Activated CD4-positive, alpha-beta memory T cell treated with anti-CD3 and anti-CD28 coated beads for 36 hours (primary cell): ENCODE results near the gene STRIT1. TPM values are rescaled to one million over a fixed set of nuclear protein-coding genes. Genes with fewer than 3 reads are reported as not detected.
"Not testable (repeated sequence)": the region's sequence is repeated elsewhere in the genome, so short reads cannot be mapped to it uniquely, and the experiment has no call there.

Experiments used
- CTCF ChIA-PET: fragments of 350-600 bp; sonication (Branson Sonifier 250); formaldehyde crosslinking; loops from one replicate; lab custom pipeline; 2021; ENCODE audit warnings: antibody characterized with exemption, inconsistent platforms; lab: Charles Lee
- POLR2A ChIA-PET: fragments of 350-600 bp; sonication (Branson Sonifier 250); formaldehyde crosslinking; loops from one replicate; lab custom pipeline; 2021; ENCODE audit warnings: antibody characterized with exemption; lab: Charles Lee
- DNase-seq: peaks from one replicate; pipeline ENCODE4 v3.0.0-alpha.2; 2020
- H3K27ac Mint-ChIP-seq: one replicate; pipeline ENCODE4 v1.8.0; 2021; ENCODE audit warnings: mixed read lengths
- H3K27me3 Mint-ChIP-seq: one replicate; pipeline ENCODE4 v1.8.0; 2021; ENCODE audit warnings: mixed read lengths
- H3K36me3 Mint-ChIP-seq: one replicate; pipeline ENCODE4 v1.8.0; 2021; ENCODE audit warnings: mixed read lengths
- H3K4me1 Mint-ChIP-seq: one replicate; pipeline ENCODE4 v1.8.0; 2021; ENCODE audit warnings: low read depth, mixed read lengths
- H3K4me3 Mint-ChIP-seq: one replicate; pipeline ENCODE4 v1.8.0; 2021; ENCODE audit warnings: mild to moderate bottlenecking, mixed read lengths
- H3K9me3 Mint-ChIP-seq: one replicate; pipeline ENCODE4 v1.8.0; 2021; ENCODE audit warnings: mixed read lengths
- intact Hi-C: fragments of 100-400 bp; cut with micrococcal nuclease; formaldehyde crosslinking; loops from one replicate; pipeline ENCODE4 v1.15.1; 2023
- total RNA-seq, 2 experiments: library from RNA; stranded (reverse); gene quantifications; one replicate each; pipeline ENCODE4 v1.2.3, GENCODE V29; 2021

STRIT1 gene
- total RNA-seq, 2 experiments from 2014 or later, result not detected

DNA sequence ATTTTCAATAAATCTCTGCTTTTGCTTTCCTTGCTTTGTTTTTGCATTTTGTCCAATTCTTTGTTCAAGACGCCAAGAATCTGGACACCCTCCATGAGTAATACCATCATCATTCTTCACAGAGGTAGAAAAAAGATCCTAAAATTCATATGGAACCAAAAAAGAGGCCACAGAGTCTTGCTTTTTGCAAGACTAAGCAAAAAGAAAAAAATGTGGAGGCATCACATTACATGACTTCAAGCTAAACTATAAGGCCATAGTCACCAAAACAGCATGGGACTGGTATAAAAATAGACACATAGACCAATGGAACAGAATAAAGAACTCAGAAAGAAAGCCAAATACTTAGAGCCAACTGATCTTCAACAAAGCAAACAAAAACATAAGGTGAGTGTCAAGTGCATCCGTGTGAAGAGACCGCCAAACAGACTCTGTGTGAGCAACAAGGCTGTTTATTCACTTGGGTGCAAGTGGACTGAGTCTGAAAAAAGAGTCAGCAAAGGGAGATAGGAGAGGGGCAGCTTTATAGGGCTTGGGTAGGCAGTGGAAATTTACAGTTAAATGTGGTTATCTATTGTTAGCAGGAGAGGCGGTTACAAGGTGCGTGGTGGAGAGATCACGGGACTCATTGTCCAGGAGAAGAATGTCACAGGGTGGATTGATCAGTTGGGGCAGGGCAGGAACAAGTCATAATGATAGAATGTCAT lies 10.9 kb downstream of the STRIT1 start:
- Mint-ChIP-seq H3K4me3 (no peak overlapping the region), H3K27ac (no peak overlapping the region), H3K27me3 (peaks cover 2% of the 10 kb centered on the region), H3K9me3 (no peaks in the 10 kb centered on the region), H3K4me1 (no peaks in the 10 kb centered on the region), H3K36me3 (no peaks in the 10 kb centered on the region)
- intact Hi-C loops, result no loop called here
- ChIA-PET POLR2A (no interaction called here), CTCF (no interaction called here)
- DNase-seq, result no peak

DNA sequence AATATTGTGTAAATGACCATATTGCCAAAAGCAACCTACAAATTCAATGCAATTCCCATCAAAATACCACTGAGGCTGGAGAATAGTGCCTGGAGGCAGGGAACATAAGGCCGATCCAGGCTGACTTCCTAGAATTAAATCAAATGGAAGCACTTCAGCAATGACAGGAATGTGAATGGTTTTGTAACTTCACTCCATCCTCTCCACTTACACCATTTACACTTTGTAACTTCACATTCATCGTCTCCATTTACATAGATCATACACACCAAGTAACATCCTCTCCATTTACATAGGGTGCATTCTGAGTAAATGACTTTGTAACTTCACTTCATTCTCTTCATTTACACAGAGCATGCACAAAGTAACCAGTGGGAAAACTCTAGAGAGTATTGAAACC lies 11.6 kb downstream of the STRIT1 start:
- intact Hi-C loops, result no loop called here
- Mint-ChIP-seq H3K27me3 (peaks cover 2% of the 10 kb centered on the region), H3K27ac (no peak overlapping the region), H3K36me3 (no peaks in the 10 kb centered on the region), H3K4me3 (no peak overlapping the region), H3K9me3 (no peaks in the 10 kb centered on the region), H3K4me1 (no peaks in the 10 kb centered on the region)
- ChIA-PET POLR2A (no interaction called here), CTCF (no interaction called here)
- DNase-seq, result no peak

DNA sequence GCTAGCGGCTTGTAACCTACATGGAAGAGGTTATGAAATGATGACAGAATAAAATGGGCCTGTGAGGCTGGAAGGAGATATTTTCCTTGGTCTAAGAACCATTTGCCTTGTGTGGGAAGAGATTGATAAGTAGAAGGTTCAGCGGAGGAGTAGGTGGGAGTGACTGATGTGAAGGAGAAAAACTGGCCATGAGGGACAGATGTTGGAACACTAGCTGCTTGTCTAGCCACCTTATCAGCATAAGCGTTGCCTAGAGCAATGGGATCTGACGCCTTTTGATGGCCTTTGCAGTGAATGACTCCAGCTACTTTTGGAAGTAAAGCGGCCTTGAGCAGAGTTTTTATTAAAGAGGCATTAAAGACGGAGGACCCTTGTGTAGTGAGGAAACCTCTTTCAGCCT lies 17.4 kb downstream of the STRIT1 start:
- CTCF ChIA-PET, H3K36me3 Mint-ChIP-seq, intact Hi-C loops: not testable (repeated sequence)

DNA sequence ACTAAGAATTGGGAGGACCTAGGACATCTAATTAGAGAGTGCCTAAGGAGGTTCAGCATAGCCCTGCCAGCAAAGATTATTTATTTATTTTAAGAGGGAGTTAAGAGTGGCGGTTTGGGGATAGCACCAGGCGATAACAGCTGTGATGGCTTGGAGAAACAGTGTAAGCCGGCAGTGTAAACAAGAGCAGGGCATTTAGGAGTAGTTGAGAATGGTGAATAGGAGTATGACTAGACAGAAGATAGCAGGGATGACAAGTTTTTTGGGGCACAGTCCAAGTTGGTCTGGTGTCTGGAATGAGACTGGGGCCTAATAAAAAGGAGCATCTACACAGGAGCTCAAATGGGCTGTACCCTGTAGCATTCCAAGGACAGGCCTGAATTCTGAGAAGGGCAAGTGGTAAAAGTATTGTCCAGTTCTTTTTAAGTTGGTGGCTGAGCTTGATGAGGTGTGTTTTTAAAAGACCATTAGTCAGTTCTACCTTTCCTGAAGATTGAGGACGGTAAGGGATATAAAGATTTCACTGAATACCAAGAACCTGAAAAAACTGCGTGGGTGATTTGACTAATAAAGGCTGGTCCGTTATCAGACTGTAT lies 18.2 kb downstream of the STRIT1 start:
- H3K27ac Mint-ChIP-seq, H3K4me1 Mint-ChIP-seq, H3K36me3 Mint-ChIP-seq, POLR2A ChIA-PET, DNase-seq, CTCF ChIA-PET, H3K4me3 Mint-ChIP-seq, H3K9me3 Mint-ChIP-seq, intact Hi-C loops, H3K27me3 Mint-ChIP-seq: not testable (repeated sequence)

More for the DNA sequence above, 17.4 kb downstream of the STRIT1 start:
- H3K27ac Mint-ChIP-seq, H3K27me3 Mint-ChIP-seq, DNase-seq, H3K4me1 Mint-ChIP-seq, POLR2A ChIA-PET, H3K9me3 Mint-ChIP-seq, H3K4me3 Mint-ChIP-seq: not testable (repeated sequence)

DNA sequence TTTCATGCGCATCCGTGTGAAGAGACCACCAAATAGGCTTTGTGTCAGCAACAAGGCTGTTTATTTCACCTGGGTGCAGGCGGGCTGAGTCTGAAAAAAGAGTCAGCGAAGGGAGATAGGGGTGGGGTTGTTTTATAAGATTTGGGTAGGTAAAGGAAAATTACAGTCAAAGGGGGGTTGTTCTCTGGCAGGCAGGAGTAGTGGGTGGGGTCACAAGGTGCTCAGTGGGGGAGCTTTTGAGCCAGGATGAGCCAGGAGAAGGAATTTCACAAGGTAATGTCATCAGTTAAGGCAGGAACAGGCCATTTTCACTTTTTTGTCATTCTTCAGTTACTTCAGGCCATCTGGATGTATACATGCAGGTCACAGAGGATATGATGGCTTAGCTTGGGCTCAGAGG lies 19.0 kb downstream of the STRIT1 start:
- DNase-seq, H3K27me3 Mint-ChIP-seq, H3K9me3 Mint-ChIP-seq, H3K27ac Mint-ChIP-seq, POLR2A ChIA-PET, H3K4me1 Mint-ChIP-seq, H3K4me3 Mint-ChIP-seq, H3K36me3 Mint-ChIP-seq, CTCF ChIA-PET, intact Hi-C loops: not testable (repeated sequence)

DNA sequence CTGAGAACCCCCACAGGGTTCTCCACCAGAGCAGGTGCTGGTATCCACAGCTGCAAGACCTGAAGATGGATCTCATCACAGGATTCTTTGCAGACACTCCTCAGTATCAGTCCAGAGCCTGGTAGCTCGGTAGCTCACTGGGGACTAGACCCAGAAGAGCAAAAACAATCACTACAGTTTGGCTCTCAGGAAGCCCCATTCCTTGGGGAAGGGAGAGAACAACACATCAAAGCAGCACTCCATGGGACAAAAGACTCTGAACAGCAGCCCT lies 22.2 kb downstream of the STRIT1 start:
- DNase-seq, result no peak
- H3K27ac Mint-ChIP-seq, result no peak overlapping the region
- no peaks in the 10 kb centered on the region for H3K9me3 Mint-ChIP-seq
- no peaks in the 10 kb centered on the region for H3K4me1 Mint-ChIP-seq
- no peaks in the 10 kb centered on the region for H3K36me3 Mint-ChIP-seq
- ChIA-PET POLR2A (no interaction called here), CTCF (no interaction called here)
- no peaks in the 10 kb centered on the region for H3K27me3 Mint-ChIP-seq
- no peak overlapping the region for H3K4me3 Mint-ChIP-seq
- intact Hi-C loops, result no loop called here

DNA sequence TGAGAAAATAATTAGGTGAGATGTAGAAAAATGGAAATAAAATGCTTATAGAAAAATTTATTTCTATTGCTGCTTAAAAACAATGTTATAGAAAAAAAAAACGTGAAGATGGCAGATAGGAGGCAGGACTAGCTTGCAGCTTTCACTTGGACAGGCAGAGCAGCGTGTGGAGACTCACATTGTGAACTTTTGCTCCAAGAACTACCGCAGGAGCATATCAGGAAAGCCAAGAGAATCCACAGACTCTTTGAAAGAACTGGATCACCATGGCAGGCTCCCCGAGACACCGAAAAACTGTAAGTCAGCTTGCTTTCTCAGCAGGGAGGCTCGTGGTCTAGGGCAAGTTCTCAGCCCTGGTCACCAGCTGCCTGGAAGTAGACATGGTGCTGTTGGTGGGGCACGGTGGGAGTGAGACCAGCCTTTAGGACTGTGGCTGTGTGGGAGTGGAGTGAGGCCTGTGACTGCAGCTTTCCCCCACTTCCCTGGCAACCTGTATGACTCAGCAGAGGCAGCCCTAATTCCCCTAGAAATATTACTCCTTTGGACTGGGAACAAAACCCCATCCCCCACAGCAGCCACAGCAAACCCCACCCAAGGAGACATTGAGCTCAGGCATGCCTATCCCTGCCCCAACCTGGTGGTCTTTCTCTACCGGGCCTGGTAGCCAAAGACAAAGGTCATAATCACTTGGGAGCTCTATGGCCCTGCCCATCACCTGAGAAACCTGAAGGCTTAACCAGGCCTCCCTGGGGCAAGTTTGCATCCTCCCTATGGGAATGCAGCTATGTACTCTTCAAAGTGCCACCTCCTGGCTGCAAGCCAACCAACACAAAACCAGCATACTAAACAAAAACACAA lies 22.8 kb downstream of the STRIT1 start:
- no peaks in the 10 kb centered on the region for H3K36me3 Mint-ChIP-seq
- ChIA-PET CTCF (no interaction called here), POLR2A (no interaction called here)
- H3K27me3 Mint-ChIP-seq, result no peaks in the 10 kb centered on the region
- H3K4me1 Mint-ChIP-seq, result no peaks in the 10 kb centered on the region
- no peak for DNase-seq
- H3K9me3 Mint-ChIP-seq, result no peaks in the 10 kb centered on the region
- no peak overlapping the region for H3K4me3 Mint-ChIP-seq
- H3K27ac Mint-ChIP-seq, result no peak overlapping the region
- intact Hi-C loops, result no loop called here

DNA sequence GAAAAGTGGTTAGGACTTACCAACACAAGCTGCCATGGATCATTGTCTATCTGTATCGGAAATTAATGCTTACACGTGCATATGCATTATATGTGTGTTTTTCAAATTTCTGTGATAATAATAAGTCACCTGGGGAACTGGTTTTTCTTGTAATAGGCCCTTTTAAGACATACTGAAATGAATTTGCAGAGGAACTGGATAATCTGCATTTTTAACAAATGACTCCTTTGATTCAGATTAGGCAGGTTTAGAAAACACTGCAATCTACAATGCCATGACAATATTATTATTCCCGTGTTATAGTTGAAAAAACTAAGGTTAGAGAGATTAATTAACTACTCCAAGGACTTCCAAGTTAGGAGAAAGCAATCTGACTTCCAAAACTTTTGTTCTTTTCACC lies 23.4 kb downstream of the STRIT1 start:
- intact Hi-C loops, result no loop called here
- Mint-ChIP-seq H3K36me3 (no peaks in the 10 kb centered on the region), H3K27me3 (no peaks in the 10 kb centered on the region), H3K9me3 (no peaks in the 10 kb centered on the region), H3K27ac (no peak overlapping the region), H3K4me3 (no peak overlapping the region), H3K4me1 (no peaks in the 10 kb centered on the region)
- ChIA-PET POLR2A (no interaction called here), CTCF (no interaction called here)
- no peak for DNase-seq

DNA sequence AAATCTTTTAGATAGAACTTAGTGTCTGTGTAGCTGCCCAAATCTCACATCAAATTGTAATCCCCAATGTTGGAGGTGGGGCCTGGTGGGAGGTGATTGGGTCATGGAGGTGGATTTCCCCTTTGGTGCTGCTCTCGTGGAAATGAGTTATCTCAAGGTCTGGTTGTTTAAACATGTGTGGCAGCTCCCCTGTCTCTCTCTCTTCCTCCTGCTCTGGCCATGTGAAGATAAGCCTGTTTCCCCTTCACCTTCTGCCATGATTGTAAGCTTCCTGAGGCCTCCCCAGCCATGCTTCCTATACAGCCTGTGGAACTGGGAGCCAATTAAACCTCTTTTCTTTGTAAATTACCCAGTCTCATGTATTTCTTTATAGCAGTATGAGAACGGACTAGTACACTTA lies 30.6 kb downstream of the STRIT1 start:
- H3K9me3 Mint-ChIP-seq, H3K27me3 Mint-ChIP-seq, H3K27ac Mint-ChIP-seq, H3K36me3 Mint-ChIP-seq, H3K4me1 Mint-ChIP-seq, H3K4me3 Mint-ChIP-seq, intact Hi-C loops, DNase-seq, POLR2A ChIA-PET, CTCF ChIA-PET: not testable (repeated sequence)

DNA sequence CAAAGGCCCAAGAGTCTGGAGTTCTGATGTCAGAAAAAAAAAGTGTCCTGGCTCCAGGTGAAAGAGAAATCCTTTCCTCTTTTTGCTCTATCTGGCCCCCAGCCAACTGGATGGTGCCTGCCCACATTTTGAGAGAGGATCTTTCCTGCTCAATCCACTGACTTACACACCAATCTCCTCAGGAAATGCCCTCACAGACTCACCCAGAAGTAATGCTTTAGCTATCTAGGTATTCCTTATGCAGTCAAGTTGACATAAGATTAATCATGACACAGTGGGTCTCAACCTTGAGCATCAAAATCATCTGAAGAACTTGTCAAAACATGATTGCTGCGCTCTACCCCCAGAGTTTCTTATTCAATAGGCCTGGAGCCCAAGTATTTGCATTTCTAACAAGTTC lies 31.2 kb downstream of the STRIT1 start:
- no peaks in the 10 kb centered on the region for H3K4me1 Mint-ChIP-seq
- H3K9me3 Mint-ChIP-seq, result no peaks in the 10 kb centered on the region

DNA sequence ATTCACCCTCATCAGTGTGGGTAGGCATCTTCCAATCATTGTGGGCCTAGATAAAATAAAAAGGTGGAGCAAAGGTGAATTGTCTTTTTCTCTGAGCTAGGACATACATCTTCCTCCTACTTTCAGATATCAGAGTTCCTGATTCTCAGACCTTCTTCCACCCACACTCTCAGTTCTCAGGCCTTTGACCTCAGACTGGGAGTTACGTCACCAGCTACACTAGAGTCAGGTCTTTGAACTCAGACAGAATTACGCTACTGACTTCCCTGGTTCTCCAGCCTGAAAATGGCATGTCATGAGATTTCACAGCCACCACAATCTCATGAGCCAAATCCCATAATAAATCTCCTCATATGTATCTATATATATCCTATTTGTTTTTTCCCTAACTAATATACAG lies 39.0 kb downstream of the STRIT1 start:
- Mint-ChIP-seq H3K4me1 (no peaks in the 10 kb centered on the region), H3K27ac (no peak overlapping the region), H3K9me3 (no peaks in the 10 kb centered on the region), H3K36me3 (no peaks in the 10 kb centered on the region), H3K27me3 (no peaks in the 10 kb centered on the region), H3K4me3 (no peak overlapping the region)
- intact Hi-C loops, result no loop called here
- ChIA-PET POLR2A (no interaction called here), CTCF (no interaction called here)
- no peak for DNase-seq

More for the DNA sequence above, 31.2 kb downstream of the STRIT1 start:
- no peaks in the 10 kb centered on the region for H3K36me3 Mint-ChIP-seq
- DNase-seq, result no peak
- CTCF ChIA-PET, result no interaction called here
- H3K27ac Mint-ChIP-seq, result no peak overlapping the region
- POLR2A ChIA-PET, result no interaction called here
- intact Hi-C loops, result no loop called here
- H3K4me3 Mint-ChIP-seq, result no peak overlapping the region
- H3K27me3 Mint-ChIP-seq, result no peaks in the 10 kb centered on the region

DNA sequence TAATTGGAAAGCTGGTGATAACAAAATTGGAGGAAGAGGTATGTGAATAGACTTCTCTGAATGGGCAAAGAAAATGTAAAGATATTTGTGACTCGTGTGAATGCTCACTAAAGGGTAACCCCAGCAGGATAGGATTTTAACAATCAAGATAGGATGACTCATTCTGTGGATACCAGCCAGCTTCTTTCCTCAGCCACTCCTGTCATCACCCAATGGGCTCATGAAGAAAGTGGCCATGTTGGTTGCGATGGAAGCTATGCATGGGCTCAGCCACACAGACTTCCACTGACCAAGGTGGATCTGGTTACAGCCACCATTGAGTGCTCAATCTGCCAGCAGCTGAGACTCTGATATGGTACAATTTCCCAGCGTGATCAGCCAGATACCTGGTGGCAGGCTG lies 40.9 kb downstream of the STRIT1 start:
- ChIA-PET CTCF (no interaction called here), POLR2A (no interaction called here)
- no peak overlapping the region for H3K4me3 Mint-ChIP-seq
- H3K9me3 Mint-ChIP-seq, result no peaks in the 10 kb centered on the region
- H3K27ac Mint-ChIP-seq, result no peak overlapping the region
- DNase-seq, result no peak
- no peaks in the 10 kb centered on the region for H3K4me1 Mint-ChIP-seq
- intact Hi-C loops, result no loop called here
- H3K27me3 Mint-ChIP-seq, result no peaks in the 10 kb centered on the region
- H3K36me3 Mint-ChIP-seq, result no peaks in the 10 kb centered on the region

DNA sequence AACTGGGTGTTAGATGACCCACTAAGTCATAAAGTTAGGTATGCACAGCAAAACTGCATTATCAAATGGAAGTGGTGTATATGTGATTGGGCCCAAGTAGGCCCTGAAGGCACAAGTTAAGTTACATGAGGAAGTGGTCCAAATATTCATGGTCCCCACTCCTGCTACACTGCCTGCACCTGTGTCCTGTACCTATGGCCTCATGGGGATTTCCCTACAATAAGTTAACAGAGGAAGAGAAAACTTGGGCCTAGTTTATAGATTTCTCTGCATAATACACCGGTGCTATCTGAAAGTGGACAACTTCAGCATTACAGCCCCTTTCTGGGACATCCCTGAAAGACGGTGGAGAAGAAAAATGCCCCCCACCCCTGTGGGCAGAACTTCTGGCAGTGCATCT lies 41.5 kb downstream of the STRIT1 start:
- no peaks in the 10 kb centered on the region for H3K36me3 Mint-ChIP-seq
- no peaks in the 10 kb centered on the region for H3K9me3 Mint-ChIP-seq
- DNase-seq, result no peak
- ChIA-PET CTCF (no interaction called here), POLR2A (no interaction called here)
- H3K4me3 Mint-ChIP-seq, result no peak overlapping the region
- intact Hi-C loops, result no loop called here
- no peaks in the 10 kb centered on the region for H3K27me3 Mint-ChIP-seq
- no peaks in the 10 kb centered on the region for H3K4me1 Mint-ChIP-seq
- no peak overlapping the region for H3K27ac Mint-ChIP-seq
